CD4-positive, alpha-beta T cell treated with Interleukin-17A for 4 hours (primary cell): Measurements from ENCODE around the gene ANKS1B.

ENCODE experiments used
- DNase-seq: peaks from one replicate; pipeline ENCODE4 v3.0.0-alpha.2; 2020; ENCODE audit warnings: mixed read lengths

Gene ANKS1B

GRCh38 chr12:98896938-98897337, 1087.8 kb downstream of the ANKS1B start:
- DNase-seq, result no peak

GRCh38 chr12:98895086-98895651, 1089.6 kb downstream of the ANKS1B start:
- no peak for DNase-seq

- DNase-seq, result no peak
Observed at GRCh38 chr12:98894412-98895085, 1090.2 kb downstream of the ANKS1B start.

GRCh38 chr12:98893675-98894411, 1090.9 kb downstream of the ANKS1B start:
- DNase-seq, result no peak

- DNase-seq, result no peak
Observed at GRCh38 chr12:98893126-98893674, 1091.5 kb downstream of the ANKS1B start.

GRCh38 chr12:98885778-98886177, 1099.0 kb downstream of the ANKS1B start:
- no peak for DNase-seq

- DNase-seq, result no peak
Observed at GRCh38 chr12:98883231-98883630, 1101.5 kb downstream of the ANKS1B start.

GRCh38 chr12:98882526-98882925, 1102.2 kb downstream of the ANKS1B start:
- DNase-seq, result no peak

GRCh38 chr12:98873776-98874175, 1111.0 kb downstream of the ANKS1B start:
- DNase-seq, result no peak

GRCh38 chr12:98870504-98870903, 1114.2 kb downstream of the ANKS1B start:
- no peak for DNase-seq

GRCh38 chr12:98869886-98870503, 1114.7 kb downstream of the ANKS1B start:
- no peak for DNase-seq

GRCh38 chr12:98868538-98868937, 1116.2 kb downstream of the ANKS1B start:
- no peak for DNase-seq

- no peak for DNase-seq
Observed at GRCh38 chr12:98868076-98868475, 1116.7 kb downstream of the ANKS1B start.

- no peak for DNase-seq
Observed at GRCh38 chr12:98864363-98864762, 1120.4 kb downstream of the ANKS1B start.

- no peak for DNase-seq
Observed at GRCh38 chr12:98863167-98863566, 1121.6 kb downstream of the ANKS1B start.

- no peak for DNase-seq
Observed at GRCh38 chr12:98861251-98861650, 1123.5 kb downstream of the ANKS1B start.

- DNase-seq, result no peak
Observed at GRCh38 chr12:98856897-98857540, 1127.7 kb downstream of the ANKS1B start.

- DNase-seq, result no peak
Observed at GRCh38 chr12:98852181-98852580, 1132.6 kb downstream of the ANKS1B start.

- DNase-seq, result no peak
Observed at GRCh38 chr12:98847242-98847641, 1137.5 kb downstream of the ANKS1B start.

- no peak for DNase-seq
Observed at GRCh38 chr12:98845957-98846356, 1138.8 kb downstream of the ANKS1B start.

- no peak for DNase-seq
Observed at GRCh38 chr12:98840325-98840724, 1144.4 kb downstream of the ANKS1B start.

GRCh38 chr12:98838231-98838647, 1146.5 kb downstream of the ANKS1B start:
- no peak for DNase-seq
